Measurements from ENCODE around the gene PDX1. TPM values are rescaled to one million over a fixed set of nuclear protein-coding genes. Genes with fewer than 3 reads are reported as not detected.

The PDX1 gene
- total RNA-seq, 1 experiment from 2014 or later: 0.35 TPM

DNA sequence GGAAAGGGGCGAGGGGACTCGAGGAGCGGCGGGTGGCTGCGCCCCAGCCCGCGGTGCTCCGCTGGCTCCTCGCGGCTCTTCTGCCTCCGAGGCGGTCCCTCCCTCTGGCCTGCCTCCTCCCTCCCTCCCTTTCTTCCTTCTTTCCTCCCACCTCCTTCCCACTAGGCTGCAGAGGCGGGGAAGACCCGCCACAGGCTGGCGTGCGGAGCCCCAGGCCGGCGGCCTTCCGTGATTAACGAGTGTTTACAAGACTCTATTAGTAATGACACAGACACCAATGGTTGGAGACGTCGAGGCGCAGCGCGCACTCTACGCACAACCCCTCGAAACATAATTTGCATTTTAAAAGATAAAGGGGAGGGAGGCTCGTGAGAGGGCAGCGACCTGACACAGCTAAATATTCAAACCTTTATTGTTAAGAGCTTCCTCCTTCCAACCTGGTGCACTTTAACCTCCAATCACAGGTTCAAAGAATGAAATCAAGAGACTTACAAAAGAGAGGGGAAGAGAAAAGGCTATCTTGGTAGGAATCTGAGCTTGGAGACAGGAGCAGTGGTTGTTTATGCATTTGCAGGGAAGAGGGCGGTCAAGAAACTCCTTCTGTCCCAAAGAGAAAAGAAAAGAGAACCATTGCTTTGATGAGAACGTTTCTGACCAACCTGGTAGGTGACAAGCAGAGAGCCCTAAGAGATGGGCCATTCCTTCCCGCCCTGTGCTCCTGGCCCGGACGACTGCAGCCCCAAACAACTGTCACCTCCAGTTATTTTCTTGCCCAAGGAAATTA, 49.5 kb downstream of the PDX1 start, which contains the start of gene CDX2:
Gene CDX2, minus strand, starts transcription at position 234 of the 784 bp plus-strand sequence. CDS start 309 bp downstream, outside the sequence.
- intact Hi-C loops (cut with micrococcal nuclease): no loop called here
- ChIA-PET CTCF (interaction anchor here (0.5 to 2.0 kb wide), 5 partner anchors 15 to 628 kb away, joined by 3 to 6 read pairs (median 3); no protein-coding TSS in a partner anchor), POLR2A (interaction anchor here (0.6 kb wide), 1 partner anchor 348 kb away, joined by 3 read pairs; no protein-coding TSS in a partner anchor)
- Mint-ChIP-seq H3K4me1 (ENCODE audit: insufficient read depth, unreplicated experiment) (no peaks in the 10 kb centered on the region), H3K27ac (ENCODE audit: low read depth, unreplicated experiment) (no peak within 1 kb of the TSS), H3K9me3 (ENCODE audit: unreplicated experiment) (no peaks in the 10 kb centered on the region), H3K36me3 (ENCODE audit: insufficient read depth, unreplicated experiment) (no peaks in the 10 kb centered on the region), H3K4me3 (ENCODE audit: unreplicated experiment) (peak within 1 kb of the TSS; percentile 61), H3K27me3 (ENCODE audit: insufficient read depth, unreplicated experiment) (peaks cover 46% of the 10 kb centered on the region)
- TF ChIP-seq CTCF (IDR thresholded peaks at IDR 0.05; ENCODE audit: unreplicated experiment): no peak
- BruUV-seq (replicated peaks): no TSS peak
- DNase-seq (ENCODE audit: unreplicated experiment): no peak

GRCh38 chr13:27969866-27970229, 50.0 kb downstream of the PDX1 start:
- ChIA-PET CTCF (interaction anchor here (0.6 to 2.0 kb wide), 3 partner anchors 66 to 595 kb away, joined by 3 to 6 read pairs (median 3); no protein-coding TSS in a partner anchor), POLR2A (no interaction called here)
- intact Hi-C loops (cut with micrococcal nuclease): no loop called here
- BruUV-seq (replicated peaks): no TSS peak
- H3K27ac Mint-ChIP-seq (ENCODE audit: low read depth, unreplicated experiment): no peak overlapping the region
- no peak overlapping the region for H3K4me3 Mint-ChIP-seq (ENCODE audit: unreplicated experiment)
- H3K27me3 Mint-ChIP-seq (ENCODE audit: insufficient read depth, unreplicated experiment): peaks cover 51% of the 10 kb centered on the region
- H3K9me3 Mint-ChIP-seq (ENCODE audit: unreplicated experiment): no peaks in the 10 kb centered on the region
- no peaks in the 10 kb centered on the region for H3K36me3 Mint-ChIP-seq (ENCODE audit: insufficient read depth, unreplicated experiment)
- DNase-seq (ENCODE audit: unreplicated experiment): no peak
- no peak for TF ChIP-seq CTCF (IDR thresholded peaks at IDR 0.05; ENCODE audit: unreplicated experiment)
- no peaks in the 10 kb centered on the region for H3K4me1 Mint-ChIP-seq (ENCODE audit: insufficient read depth, unreplicated experiment)

DNA sequence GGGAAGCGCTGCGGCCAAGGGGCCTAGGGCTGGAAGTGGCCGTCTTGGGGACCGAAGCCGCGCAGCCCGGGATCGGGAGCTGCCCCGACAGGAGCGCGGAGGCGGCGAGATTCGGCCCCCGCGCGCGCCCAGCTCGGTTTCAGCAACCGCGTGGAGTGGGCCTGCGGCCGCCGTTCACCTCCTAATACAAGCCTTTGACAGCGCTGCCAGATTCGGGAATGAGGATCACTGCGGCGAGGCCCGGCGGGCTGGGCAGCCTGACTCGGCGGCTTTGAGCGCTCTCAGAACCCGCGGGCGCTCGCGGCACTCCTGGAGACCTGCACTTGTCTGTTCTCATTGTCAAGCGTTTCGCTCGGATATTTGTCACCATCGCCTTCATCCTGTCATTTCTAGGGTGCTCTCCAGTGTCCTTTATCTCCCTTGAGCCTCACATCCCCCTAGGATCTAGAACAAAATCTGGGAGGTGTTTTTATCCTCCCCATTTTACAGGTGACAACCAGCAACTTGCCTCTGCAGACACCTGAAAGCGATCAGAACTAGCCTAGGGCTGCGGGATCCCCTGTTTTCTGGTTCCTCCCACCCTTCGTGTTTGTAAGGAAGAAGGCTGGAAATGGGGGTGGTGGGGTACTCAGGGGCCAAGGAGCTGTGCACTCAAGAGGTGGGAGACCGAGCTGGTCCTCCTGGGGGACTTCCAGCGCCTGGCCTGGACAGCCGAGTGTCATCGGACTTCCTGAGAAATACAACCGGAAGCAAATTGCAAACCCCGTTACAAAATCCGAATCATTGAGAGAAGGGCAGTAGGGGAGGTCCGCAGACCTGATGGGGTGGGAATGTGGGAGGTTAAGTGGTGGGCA, 50.8 kb downstream of the PDX1 start:
- Mint-ChIP-seq H3K27me3 (ENCODE audit: insufficient read depth, unreplicated experiment) (peaks cover 59% of the 10 kb centered on the region), H3K4me1 (ENCODE audit: insufficient read depth, unreplicated experiment) (no peaks in the 10 kb centered on the region), H3K36me3 (ENCODE audit: insufficient read depth, unreplicated experiment) (no peaks in the 10 kb centered on the region), H3K4me3 (ENCODE audit: unreplicated experiment) (no peak overlapping the region), H3K27ac (ENCODE audit: low read depth, unreplicated experiment) (no peak overlapping the region), H3K9me3 (ENCODE audit: unreplicated experiment) (no peaks in the 10 kb centered on the region)
- DNase-seq (ENCODE audit: unreplicated experiment): no peak
- no TSS peak for BruUV-seq (replicated peaks)
- POLR2A ChIA-PET: no interaction called here
- intact Hi-C loops (cut with micrococcal nuclease): no loop called here
- CTCF ChIA-PET: interaction anchor here (0.6 to 2.0 kb wide), 5 partner anchors 12 to 144 kb away, joined by 3 to 8 read pairs (median 6); no protein-coding TSS in a partner anchor
- no peak for TF ChIP-seq CTCF (IDR thresholded peaks at IDR 0.05; ENCODE audit: unreplicated experiment)

- intact Hi-C loops (cut with micrococcal nuclease): no loop called here
- H3K9me3 Mint-ChIP-seq (ENCODE audit: unreplicated experiment): no peaks in the 10 kb centered on the region
- no peak for TF ChIP-seq CTCF (IDR thresholded peaks at IDR 0.05; ENCODE audit: unreplicated experiment)
- DNase-seq (ENCODE audit: unreplicated experiment): no peak
- ChIA-PET POLR2A (no interaction called here), CTCF (interaction anchor here (0.5 to 2.0 kb wide), 5 partner anchors 11 to 145 kb away, joined by 3 to 8 read pairs (median 6); no protein-coding TSS in a partner anchor)
- no TSS peak for BruUV-seq (replicated peaks)
- H3K27me3 Mint-ChIP-seq (ENCODE audit: insufficient read depth, unreplicated experiment): peaks cover 65% of the 10 kb centered on the region
- H3K4me3 Mint-ChIP-seq (ENCODE audit: unreplicated experiment): no peak overlapping the region
- H3K27ac Mint-ChIP-seq (ENCODE audit: low read depth, unreplicated experiment): no peak overlapping the region
- no peaks in the 10 kb centered on the region for H3K4me1 Mint-ChIP-seq (ENCODE audit: insufficient read depth, unreplicated experiment)
- no peaks in the 10 kb centered on the region for H3K36me3 Mint-ChIP-seq (ENCODE audit: insufficient read depth, unreplicated experiment)
Observed at GRCh38 chr13:27971236-27971645, 51.4 kb downstream of the PDX1 start.
